H9 (cell line): ENCODE results near the gene ZBTB8A. TPM values are rescaled to one million over a fixed set of nuclear protein-coding genes. Genes with fewer than 3 reads are reported as not detected.

Experiments used
- DNase-seq: peaks from one replicate; pipeline ENCODE4 v3.0.0-alpha.2; 2017
- H2AFZ ChIP-seq: one replicate; pipeline ENCODE4 v1.6.1; 2013; ENCODE audit warnings: mild to moderate bottlenecking, low read length, control low read depth, moderate library complexity
- H2AK5ac ChIP-seq: 2 replicates; pipeline ENCODE4 v1.6.1; 2013; ENCODE audit warnings: low read length, control low read depth, mixed read lengths; ENCODE audit not compliant: insufficient read length
- H2BK120ac ChIP-seq: one replicate; pipeline ENCODE4 v1.6.1; 2013; ENCODE audit warnings: low read depth, mild to moderate bottlenecking, low read length, control low read depth, inconsistent platforms; ENCODE audit not compliant: poor library complexity, severe bottlenecking
- H2BK12ac ChIP-seq: 2 replicates; pipeline ENCODE4 v1.6.1; 2013; ENCODE audit warnings: low read length, control low read depth, mixed read lengths, low read depth; ENCODE audit not compliant: insufficient read length
- H2BK15ac ChIP-seq: 2 replicates; pipeline ENCODE4 v1.6.1; 2013; ENCODE audit warnings: low read depth, low read length, control low read depth
- H2BK20ac ChIP-seq: one replicate; pipeline ENCODE4 v1.6.1; 2013; ENCODE audit warnings: low read depth, mild to moderate bottlenecking, low read length, control low read depth, inconsistent platforms; ENCODE audit not compliant: poor library complexity, severe bottlenecking
- H2BK5ac ChIP-seq: 2 replicates; pipeline ENCODE4 v1.6.1; 2013; ENCODE audit warnings: low read length, control low read depth, mixed read lengths; ENCODE audit not compliant: insufficient read length
- H3K14ac ChIP-seq: 2 replicates; pipeline ENCODE4 v1.6.1; 2013; ENCODE audit warnings: low read length, control low read depth; ENCODE audit not compliant: insufficient read depth
- H3K18ac ChIP-seq: 2 replicates; pipeline ENCODE4 v1.6.1; 2013; ENCODE audit warnings: low read depth, mild to moderate bottlenecking, mixed read lengths, low read length, control low read depth; ENCODE audit not compliant: insufficient read length
- H3K23ac ChIP-seq: 2 replicates; pipeline ENCODE4 v1.6.1; 2013; ENCODE audit warnings: low read length, control low read depth, mixed read lengths, low read depth; ENCODE audit not compliant: insufficient read length
- H3K23me2 ChIP-seq: 2 replicates; pipeline ENCODE4 v1.6.1; 2013; ENCODE audit warnings: low read depth, mild to moderate bottlenecking, mixed read lengths, low read length, control low read depth; ENCODE audit not compliant: insufficient read length, poor library complexity, severe bottlenecking
- H3K27ac ChIP-seq: 2 replicates; pipeline ENCODE4 v1.5.1; 2013; ENCODE audit warnings: low read length, control low read depth, mixed read lengths, low read depth; ENCODE audit not compliant: insufficient read length
- H3K27me3 ChIP-seq: 2 replicates; pipeline ENCODE4 v1.6.1; 2013; ENCODE audit warnings: low read length, control low read depth, inconsistent platforms; ENCODE audit not compliant: insufficient read depth
- H3K4ac ChIP-seq: 2 replicates; pipeline ENCODE4 v1.6.1; 2013; ENCODE audit warnings: low read depth, mild to moderate bottlenecking, control low read depth, inconsistent platforms, low read length, moderate library complexity
- H3K4me1 ChIP-seq: 2 replicates; pipeline ENCODE4 v1.6.1; 2013; ENCODE audit warnings: low read length, control low read depth, inconsistent platforms; ENCODE audit not compliant: insufficient read depth
- H3K4me2 ChIP-seq: 2 replicates; pipeline ENCODE4 v1.6.1; 2013; ENCODE audit warnings: low read length, control low read depth, mixed read lengths; ENCODE audit not compliant: insufficient read length, insufficient read depth
- H3K56ac ChIP-seq: 2 replicates; pipeline ENCODE4 v1.6.1; 2013; ENCODE audit warnings: low read depth, mild to moderate bottlenecking, mixed read lengths, low read length, control low read depth; ENCODE audit not compliant: insufficient read length
- H3K79me1 ChIP-seq: 2 replicates; pipeline ENCODE4 v1.6.1; 2013; ENCODE audit warnings: low read depth, mild to moderate bottlenecking, moderate library complexity, low read length, control low read depth, inconsistent platforms; ENCODE audit not compliant: insufficient read depth, poor library complexity, severe bottlenecking
- H3K79me2 ChIP-seq: 2 replicates; pipeline ENCODE4 v1.6.1; 2013; ENCODE audit warnings: low read length, control low read depth, inconsistent platforms; ENCODE audit not compliant: insufficient read depth
- H3K9ac ChIP-seq: 2 replicates; pipeline ENCODE4 v1.6.1; 2013; ENCODE audit warnings: low read length, control low read depth, mixed read lengths; ENCODE audit not compliant: insufficient read length; ENCODE audit errors: extremely low read depth
- H3K9me3 ChIP-seq: one replicate; pipeline ENCODE4 v1.6.1; 2013; ENCODE audit warnings: low read depth, low read length, inconsistent platforms; ENCODE audit not compliant: control insufficient read depth
- H3T11ph ChIP-seq: one replicate; pipeline ENCODE4 v1.6.1; 2013; ENCODE audit warnings: mild to moderate bottlenecking, low read length, control low read depth, inconsistent platforms
- H4K20me1 ChIP-seq: one replicate; pipeline ENCODE4 v1.6.1; 2013; ENCODE audit not compliant: control insufficient read depth, insufficient read length, insufficient read depth
- H4K5ac ChIP-seq: 2 replicates; pipeline ENCODE4 v1.6.1; 2013; ENCODE audit warnings: low read depth, mild to moderate bottlenecking, mixed read lengths, low read length, control low read depth; ENCODE audit not compliant: insufficient read length
- H4K8ac ChIP-seq: replicated peaks from 2 replicates; pipeline ENCODE4 v1.6.1; 2013; ENCODE audit warnings: low read length, control low read depth, mixed read lengths, low read depth; ENCODE audit not compliant: insufficient read length
- H4K91ac ChIP-seq: 2 replicates; pipeline ENCODE4 v1.6.1; 2013; ENCODE audit warnings: low read depth, mild to moderate bottlenecking, moderate library complexity, mixed read lengths, low read length, control low read depth; ENCODE audit not compliant: insufficient read length
- H3K27ac Mint-ChIP-seq, 3 experiments: 2 replicates in 2 of 3; 3 replicates in 1 of 3; pipeline ENCODE4 v1.8.0; 2020 to 2021; ENCODE audit warnings: mixed read lengths in 3 of 3, mild to moderate bottlenecking in 1 of 3, moderate library complexity in 1 of 3
- H3K27me3 Mint-ChIP-seq: 2 replicates; pipeline ENCODE4 v1.8.0; 2021; ENCODE audit warnings: low read depth, mild to moderate bottlenecking, moderate library complexity, mixed read lengths
- H3K36me3 Mint-ChIP-seq, 3 experiments: 2 replicates in 2 of 3; 3 replicates in 1 of 3; pipeline ENCODE4 v1.8.0; 2020 to 2021; ENCODE audit warnings: low read depth in 3 of 3, mixed read lengths in 3 of 3; ENCODE audit not compliant: insufficient read depth in 1 of 3
- H3K4me1 Mint-ChIP-seq, 2 experiments: 2 replicates each; pipeline ENCODE4 v1.8.0; 2020; ENCODE audit warnings: mixed read lengths in 2 of 2
- H3K4me3 Mint-ChIP-seq, 2 experiments: 2 replicates in 1 of 2; 3 replicates in 1 of 2; pipeline ENCODE4 v1.8.0; 2020 to 2021; ENCODE audit warnings: mild to moderate bottlenecking in 2 of 2, mixed read lengths in 2 of 2, moderate library complexity in 1 of 2
- H3K9me3 Mint-ChIP-seq, 2 experiments: 2 replicates in 1 of 2; 3 replicates in 1 of 2; pipeline ENCODE4 v1.8.0; 2020; ENCODE audit warnings: mild to moderate bottlenecking in 2 of 2, mixed read lengths in 2 of 2, moderate library complexity in 1 of 2
- WGBS: extraction: QIAGEN DNeasy Blood & Tissue Kit; methylation state at CpG from one replicate; pipeline ENCODE4 v1.1.7; 2013; ENCODE audit warnings: missing lambda C conversion rate, low lambda C conversion rate, mixed read lengths; ENCODE audit not compliant: insufficient read length; ENCODE audit errors: extremely low coverage; 5-methylcytosine and 5-hydroxymethylcytosine counted together
- total RNA-seq: library from RNA; stranded (reverse); gene quantifications from 2 replicates; pipeline ENCODE4 v1.2.1, GENCODE V29; 2021
- TF ChIP-seq, protein P1 (sequence below): fragments of 200-600 bp; sonication (generic); conservative IDR thresholded peaks from 3 replicates; pipeline ENCODE4 v1.8.0; 2021; ENCODE audit warnings: antibody characterized with exemption, mild to moderate bottlenecking

Gene ZBTB8A
- total RNA-seq, 1 experiment from 2014 or later = 11.3 TPM

- Histone ChIP-seq H4K20me1 (no peaks in the 10 kb centered on the region), H2AFZ (no peak overlapping the region), H4K5ac (no peak overlapping the region), H4K8ac (no peak overlapping the region), H3K9ac (no peak overlapping the region), H2BK12ac (no peak overlapping the region), H3K23ac (no peak overlapping the region), H3K4me2 (no peak overlapping the region), H3T11ph (no peak overlapping the region), H2BK120ac (no peak overlapping the region), H3K79me1 (no peaks in the 10 kb centered on the region), H2BK20ac (no peak overlapping the region), H3K14ac (no peak overlapping the region), H2BK5ac (no peak overlapping the region), H2BK15ac (no peak overlapping the region), H3K79me2 (no peaks in the 10 kb centered on the region), H3K27me3 (no peaks in the 10 kb centered on the region), H4K91ac (no peak overlapping the region), H3K27ac (no peak overlapping the region), H3K23me2 (no peaks in the 10 kb centered on the region), H3K4me1 (no peaks in the 10 kb centered on the region), H3K4ac (no peak overlapping the region), H2AK5ac (no peak overlapping the region), H3K18ac (no peak overlapping the region), H3K9me3 (no peaks in the 10 kb centered on the region), H3K56ac (no peak overlapping the region)
- Mint-ChIP-seq H3K4me3 (no peak overlapping the region), H3K36me3 (no peaks in the 10 kb centered on the region), H3K27me3 (no peaks in the 10 kb centered on the region), H3K27ac (no peak overlapping the region; a peak in 1 of 7 replicates), H3K4me1 (peaks cover 0 to 5% of the 10 kb centered on the region in 2 experiments; a peak in 3 of 4 replicates), H3K9me3 (no peaks in the 10 kb centered on the region)
- WGBS = no CpG with 5 or more reads among the region's 4 CpGs
- TF ChIP-seq, protein P1, sequence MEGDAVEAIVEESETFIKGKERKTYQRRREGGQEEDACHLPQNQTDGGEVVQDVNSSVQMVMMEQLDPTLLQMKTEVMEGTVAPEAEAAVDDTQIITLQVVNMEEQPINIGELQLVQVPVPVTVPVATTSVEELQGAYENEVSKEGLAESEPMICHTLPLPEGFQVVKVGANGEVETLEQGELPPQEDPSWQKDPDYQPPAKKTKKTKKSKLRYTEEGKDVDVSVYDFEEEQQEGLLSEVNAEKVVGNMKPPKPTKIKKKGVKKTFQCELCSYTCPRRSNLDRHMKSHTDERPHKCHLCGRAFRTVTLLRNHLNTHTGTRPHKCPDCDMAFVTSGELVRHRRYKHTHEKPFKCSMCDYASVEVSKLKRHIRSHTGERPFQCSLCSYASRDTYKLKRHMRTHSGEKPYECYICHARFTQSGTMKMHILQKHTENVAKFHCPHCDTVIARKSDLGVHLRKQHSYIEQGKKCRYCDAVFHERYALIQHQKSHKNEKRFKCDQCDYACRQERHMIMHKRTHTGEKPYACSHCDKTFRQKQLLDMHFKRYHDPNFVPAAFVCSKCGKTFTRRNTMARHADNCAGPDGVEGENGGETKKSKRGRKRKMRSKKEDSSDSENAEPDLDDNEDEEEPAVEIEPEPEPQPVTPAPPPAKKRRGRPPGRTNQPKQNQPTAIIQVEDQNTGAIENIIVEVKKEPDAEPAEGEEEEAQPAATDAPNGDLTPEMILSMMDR = no peak
- no peak for DNase-seq
Measured at GRCh38 chr1:32518976-32519375, 20.3 kb upstream of the ZBTB8A start.
